NCI-H146 treated with DMSO at 0.1 percent for 48 hours (cell line): ENCODE measurements around the gene WNT9A.

Source experiments
- DNase-seq: peaks from one replicate; lab custom pipeline; 2025; ENCODE audit not compliant: unreplicated experiment; lab: John Stamatoyannopoulos, UW

The WNT9A gene

DNA sequence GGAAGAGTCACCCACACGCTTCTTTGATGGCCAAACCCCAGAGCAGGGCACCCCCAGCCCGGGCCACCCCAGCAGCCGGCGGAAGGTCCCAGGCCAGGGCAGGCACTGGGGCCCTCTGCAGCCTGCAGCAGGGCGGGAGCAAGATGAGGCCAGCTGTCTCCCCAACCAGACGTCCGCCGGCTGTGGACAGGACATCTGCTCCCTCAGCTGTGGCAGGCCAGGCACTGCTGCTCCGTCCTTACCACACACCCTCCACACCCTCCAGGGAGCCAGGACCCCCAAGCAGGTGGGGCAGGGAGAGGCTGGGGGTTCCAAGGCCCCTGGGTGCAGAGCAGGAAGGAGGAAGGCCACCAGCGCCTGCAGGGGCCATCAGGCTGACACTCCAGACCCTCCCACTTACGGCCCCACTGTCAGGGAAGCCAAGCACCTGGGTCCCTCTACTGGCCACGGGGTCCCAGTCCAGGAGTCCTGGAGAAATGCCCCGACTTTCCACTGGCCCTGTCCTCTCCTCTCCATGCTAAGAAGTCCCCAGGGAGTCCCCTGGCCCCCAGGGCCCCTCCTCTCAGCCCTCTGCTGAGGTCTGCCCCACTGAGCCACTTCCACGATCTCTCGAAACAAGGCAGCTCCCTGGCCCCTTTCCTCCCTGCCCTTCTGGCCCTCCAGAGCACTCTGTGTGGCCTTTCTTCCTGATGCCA lies 5.6 kb downstream of the WNT9A start:
- no peak for DNase-seq

DNA sequence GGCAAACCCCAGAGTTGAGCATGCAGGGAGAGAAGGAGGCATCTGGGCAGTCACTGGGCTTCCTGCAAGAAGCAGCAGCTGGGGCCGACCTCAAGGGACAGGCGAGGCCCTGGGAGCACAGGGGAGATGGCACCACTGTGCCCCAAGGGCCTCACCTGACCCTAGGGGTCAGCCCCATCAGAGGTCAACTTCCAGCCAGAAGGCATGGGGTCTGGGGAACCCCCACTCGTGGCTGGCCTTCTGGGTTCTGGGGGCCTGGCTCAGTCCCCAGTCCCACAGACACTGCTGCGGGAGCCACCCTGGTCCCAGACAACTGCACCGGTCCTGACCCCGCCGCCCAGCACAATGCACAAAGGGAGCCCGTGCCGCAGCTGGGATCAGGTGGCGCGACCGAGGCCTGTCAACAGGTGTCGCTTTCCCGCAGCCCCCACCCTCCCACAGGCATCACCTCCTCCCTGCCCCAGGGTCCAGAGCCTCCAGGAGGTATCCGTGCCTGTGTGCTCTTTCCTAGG lies 6.2 kb downstream of the WNT9A start:
- no peak for DNase-seq

DNA sequence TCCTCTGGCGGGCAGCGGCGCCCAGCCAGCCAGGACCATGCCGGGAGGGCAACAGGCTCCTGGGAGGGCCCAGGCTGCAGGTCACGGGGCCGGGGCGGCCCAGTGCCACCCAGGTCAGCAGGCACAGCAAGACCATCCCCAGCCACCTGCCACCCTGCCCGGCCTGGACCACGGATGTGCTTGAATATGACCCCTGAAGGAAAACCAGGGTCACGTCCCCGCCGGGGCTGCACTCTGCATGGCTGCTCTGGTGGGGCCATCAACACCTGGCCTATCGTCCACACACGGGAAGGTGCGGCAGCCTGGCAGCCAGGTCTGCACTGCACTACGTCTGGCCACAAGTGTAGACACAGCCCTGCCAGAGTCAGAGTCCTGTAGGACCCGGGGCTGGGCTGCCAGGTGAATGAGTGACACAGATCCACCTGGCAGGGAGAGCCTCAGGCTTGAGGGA lies 6.9 kb downstream of the WNT9A start:
- no peak for DNase-seq

GRCh38 chr1:227939791-227940771 lies 7.7 kb downstream of the WNT9A start:
- no peak for DNase-seq

GRCh38 chr1:227938911-227939790 lies 8.6 kb downstream of the WNT9A start:
- DNase-seq, result no peak

DNA sequence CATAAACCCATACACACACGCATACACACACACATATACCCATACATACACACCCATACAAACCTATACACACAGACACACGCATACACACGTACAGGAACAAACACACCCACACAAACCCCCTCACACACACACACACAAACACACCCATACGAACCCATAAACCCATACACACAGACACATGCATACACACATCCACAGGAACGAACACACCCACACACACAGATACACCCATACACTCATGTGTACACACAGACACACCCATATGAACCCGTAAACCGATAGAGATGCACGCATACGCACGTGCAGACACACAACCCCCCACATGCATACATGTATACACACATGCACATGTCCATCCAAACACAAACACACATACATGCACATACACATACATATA lies 9.5 kb downstream of the WNT9A start:
- DNase-seq, result no peak

DNA sequence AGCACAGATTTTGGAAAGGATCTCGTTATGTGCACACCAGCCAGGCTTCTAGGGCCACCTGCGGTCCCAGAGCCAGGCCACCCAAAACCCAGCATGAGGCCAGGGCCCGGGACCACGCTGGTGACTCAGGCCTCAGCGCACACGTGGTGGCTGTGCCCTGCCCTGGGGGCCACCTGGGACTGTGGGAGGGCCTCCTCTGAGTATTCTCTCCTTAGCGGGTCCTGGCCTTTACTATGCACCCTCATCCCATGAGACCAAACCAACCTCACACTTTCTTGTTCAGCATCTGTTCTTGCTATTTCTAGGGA lies 9.9 kb downstream of the WNT9A start:
- no peak for DNase-seq

DNA sequence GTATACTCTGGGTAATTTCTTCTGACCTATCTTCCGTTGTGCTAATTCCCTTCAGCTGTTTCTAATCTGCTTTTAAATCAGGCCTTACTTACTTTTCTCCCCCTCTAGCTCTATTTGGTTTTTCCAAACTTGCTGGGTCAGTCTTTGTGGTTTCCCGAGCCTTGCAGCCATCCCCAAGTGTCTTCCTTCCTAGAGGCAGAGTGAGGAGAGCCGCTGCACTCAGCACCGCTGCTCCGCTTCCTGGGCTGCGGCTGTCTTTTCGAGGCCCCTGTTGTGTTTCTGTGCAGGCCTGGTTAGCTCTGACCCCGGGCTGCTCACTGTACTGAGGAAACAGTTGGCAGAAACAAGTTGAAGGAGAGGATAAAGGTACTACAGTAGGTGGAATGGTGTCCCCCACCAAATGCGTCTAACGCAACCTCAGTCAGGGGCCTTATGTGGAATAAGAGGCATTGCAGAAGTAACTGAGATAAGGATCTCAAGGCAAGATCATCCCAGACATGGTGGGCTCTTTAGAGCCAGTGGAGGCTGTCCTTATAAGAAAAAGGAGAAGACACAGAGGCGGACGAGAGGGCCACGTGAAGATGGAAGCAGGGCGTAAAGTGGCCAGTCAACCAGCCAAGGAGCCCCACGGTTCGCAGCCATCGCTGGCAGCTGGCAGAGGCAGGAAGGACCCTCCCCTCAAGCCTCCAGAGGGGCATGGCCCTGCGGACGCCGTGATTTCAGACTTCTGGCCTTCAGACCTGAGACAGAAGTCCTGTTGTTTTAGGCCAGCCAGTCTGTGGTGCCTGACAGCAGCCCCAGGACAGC lies 10.5 kb downstream of the WNT9A start:
- no peak for DNase-seq

DNA sequence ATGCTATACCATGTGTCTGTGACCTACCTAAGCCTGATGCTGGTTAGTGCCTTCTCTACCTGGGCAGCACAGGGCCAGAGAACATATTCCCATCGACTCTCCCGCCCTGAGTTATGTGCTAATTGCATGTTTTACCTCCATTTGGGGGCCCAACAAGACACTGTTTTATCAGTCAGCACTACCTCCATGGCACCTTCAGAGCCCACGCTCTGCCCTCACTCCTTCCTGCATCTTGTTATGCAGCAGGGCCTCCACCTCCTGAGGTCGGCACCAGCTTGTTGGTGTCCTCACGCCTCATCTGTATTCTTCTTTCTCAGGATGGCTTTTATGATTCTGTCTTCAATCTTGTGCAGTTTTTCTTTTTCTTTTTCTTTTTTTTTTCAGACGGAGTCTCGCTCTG lies 11.9 kb downstream of the WNT9A start:
- no peak for DNase-seq

DNA sequence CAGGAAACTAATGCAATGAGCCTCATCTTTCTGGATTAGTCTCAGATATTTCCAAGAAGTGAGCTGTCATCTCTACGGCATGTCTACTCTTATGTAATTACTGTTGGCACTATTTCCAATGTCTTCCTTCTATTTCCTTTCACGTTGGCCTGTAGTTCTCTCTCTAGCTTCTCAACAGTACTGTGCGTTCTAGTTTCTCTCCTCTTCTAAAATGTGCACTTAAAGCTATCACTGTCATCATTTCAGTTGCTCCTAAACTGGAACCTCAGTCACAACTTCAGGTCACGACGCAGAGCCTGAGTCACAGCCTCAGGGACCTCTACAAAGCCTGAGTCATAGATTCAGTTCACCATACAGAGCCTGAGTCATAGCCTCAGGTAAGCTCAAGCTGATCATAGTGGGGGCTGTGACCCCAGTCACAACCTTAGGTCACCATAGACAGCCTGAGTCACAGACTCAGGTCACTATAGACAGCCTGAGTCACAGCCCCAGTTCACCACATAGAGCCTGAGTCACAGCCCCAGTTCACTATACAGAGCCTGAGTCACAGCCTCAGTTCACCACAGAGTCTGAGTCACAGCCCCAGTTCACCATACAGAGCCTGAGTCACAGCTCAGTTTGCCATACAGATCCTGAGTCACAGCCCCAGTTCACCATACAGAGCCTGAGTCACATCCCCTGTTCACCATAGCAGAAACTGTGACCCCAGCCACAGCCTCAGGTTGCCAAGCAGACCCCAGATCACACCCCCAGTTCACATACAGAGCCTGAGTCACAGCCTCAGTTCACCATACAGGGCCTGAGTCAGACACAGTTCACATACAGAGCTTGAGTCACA lies 13.0 kb downstream of the WNT9A start:
- no peak for DNase-seq

DNA sequence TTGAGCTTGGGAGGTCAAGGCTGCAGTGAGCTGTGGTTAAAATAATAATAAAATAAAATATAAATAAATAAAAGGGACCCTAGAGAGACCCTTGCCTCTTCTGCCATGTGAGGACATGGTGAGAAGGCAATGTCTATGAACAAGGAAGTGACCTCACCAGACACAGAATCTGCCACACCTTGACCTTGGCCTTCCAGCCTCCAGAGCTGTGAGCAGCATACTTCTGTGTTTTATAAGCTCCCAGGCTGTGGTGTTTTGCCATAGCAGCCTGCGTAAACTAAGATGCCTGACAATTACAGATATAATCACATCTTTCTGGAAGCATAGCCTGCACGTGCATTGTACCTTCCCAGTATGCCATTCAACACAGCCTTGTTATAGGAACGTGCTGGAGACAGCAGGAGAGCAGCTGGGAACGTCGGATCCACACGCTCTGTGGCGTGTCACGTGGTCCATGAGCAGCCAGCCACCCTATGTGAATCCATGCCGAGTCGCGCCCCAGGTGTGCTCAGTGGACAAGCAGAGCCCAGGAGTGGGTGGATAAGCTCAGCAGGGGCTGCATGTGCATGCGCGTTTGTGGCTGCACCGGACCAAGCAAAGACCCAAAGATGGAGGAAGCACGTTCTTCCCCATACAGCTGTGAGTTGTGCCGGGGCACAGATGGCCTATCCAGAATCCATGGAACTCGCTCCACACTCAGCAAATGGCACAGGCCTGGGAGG lies 17.8 kb downstream of the WNT9A start:
- no peak for DNase-seq

DNA sequence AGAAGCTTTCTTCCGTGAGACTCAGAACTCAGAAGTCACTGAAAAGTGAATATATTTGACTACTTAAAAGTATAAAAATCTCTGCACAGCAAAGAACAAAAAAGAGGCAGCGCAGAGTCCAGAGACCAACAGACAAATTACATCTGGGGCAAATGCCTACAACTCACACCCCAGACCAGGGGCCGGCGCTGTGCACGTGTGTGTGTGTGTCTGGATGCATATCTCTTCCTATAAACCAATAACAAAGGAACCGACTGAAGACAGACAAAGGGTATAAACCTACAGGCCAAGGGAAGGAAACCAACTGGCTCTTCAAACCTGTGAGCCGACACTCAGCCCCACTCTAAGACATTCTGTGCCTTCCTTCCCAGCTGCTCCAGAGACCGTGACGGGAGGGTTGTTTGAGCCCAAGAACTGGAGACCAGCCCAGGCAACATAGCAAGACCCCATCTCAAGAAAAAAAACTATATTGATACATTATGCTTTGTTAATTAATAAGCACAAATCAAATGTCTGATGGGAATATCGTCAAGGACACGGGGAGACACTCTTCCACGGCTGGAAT lies 18.8 kb downstream of the WNT9A start:
- no peak for DNase-seq

- no peak for DNase-seq
Measured at GRCh38 chr1:227927971-227928741, 19.6 kb downstream of the WNT9A start.

GRCh38 chr1:227926896-227927885 lies 20.5 kb downstream of the WNT9A start:
- no peak for DNase-seq

DNA sequence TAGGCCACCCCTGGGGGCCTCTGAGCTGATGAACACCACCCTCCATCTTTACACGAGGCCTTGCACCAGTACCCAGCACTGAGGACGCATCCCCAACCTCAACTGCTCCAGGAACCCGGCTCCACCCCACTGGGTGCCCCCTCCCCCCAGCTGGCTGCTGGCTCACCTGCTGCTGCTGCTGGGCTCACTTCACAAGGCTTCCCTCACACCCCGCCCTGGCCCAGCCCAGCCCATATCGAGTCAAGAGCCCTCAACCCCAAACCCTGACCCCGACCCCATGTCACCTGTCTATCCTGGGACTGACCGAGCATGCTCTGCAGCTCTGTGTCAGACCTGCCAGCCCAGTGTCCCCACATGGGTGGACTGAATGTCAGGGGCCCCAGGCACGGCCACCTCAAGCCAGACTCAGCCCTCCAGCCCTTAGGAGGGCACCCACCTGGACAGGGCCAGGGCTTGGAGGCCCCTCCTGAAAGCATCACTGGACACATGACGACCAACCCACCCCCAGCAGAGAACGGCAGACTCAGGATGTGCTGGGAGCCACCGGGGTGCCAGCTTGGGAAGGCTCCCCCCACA lies 21.4 kb downstream of the WNT9A start:
- DNase-seq, result no peak

- no peak for DNase-seq
Measured at GRCh38 chr1:227925582-227926198, 22.0 kb downstream of the WNT9A start.
